Frontal cortex (tissue), 4 donors: ENCODE results near the gene RABAC1. TPM values are rescaled to one million over a fixed set of nuclear protein-coding genes. Genes with fewer than 3 reads are reported as not detected.
A peak's percentile ranks its signal among the peaks of the same experiment; 100 is the strongest.

Source experiments
- DNase-seq, 2 donors: peaks; one replicate each; pipeline ENCODE4 v3.0.0; 2012; ENCODE audit warnings: low spot score in 2 of 2
- FAIRE-seq: peaks from 2 replicates; lab custom pipeline; 2012; peaks lifted over from hg19 to GRCh38; lab: Jason Lieb, UNC
- total RNA-seq: library from RNA; depleted of rRNA; stranded (reverse); fragments of >200 nt; gene quantifications from one replicate; pipeline ENCODE4 v1.2.3, GENCODE V29; 2014
- donor health status: control.
- donor health status: control.
- donor health status: control.

RABAC1 gene
- total RNA-seq, 1 donor from 2014 or later: 90.9 TPM

DNA sequence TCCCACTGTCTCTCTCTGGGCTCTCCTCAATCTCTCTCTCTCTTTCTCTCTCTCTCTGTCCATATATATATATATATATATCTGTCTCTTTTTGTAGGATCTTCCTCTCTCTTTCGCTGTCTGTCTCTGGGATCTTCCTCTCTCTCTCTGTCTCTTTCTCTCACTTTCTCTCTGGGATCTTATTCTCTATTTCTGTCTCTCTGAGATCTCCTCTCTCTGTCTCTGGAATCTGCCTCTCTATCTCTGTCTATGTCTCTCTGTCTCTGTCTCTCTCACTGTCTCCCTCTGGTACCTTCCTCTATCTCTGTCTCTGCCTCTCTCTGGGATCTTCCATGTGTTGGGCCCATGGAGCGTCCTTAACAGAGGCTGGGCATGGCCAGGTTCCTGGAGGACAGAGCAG lies 31.5 kb upstream of the RABAC1 start:
- FAIRE-seq: no peak
- no peak for DNase-seq

- DNase-seq: no peak
- FAIRE-seq: no peak
These were observed 30.9 kb upstream of the RABAC1 start for GRCh38 chr19:41990028-41990427.

- DNase-seq (no peak), FAIRE-seq (no peak)
These were observed 29.8 kb upstream of the RABAC1 start for GRCh38 chr19:41988947-41989346.

DNA sequence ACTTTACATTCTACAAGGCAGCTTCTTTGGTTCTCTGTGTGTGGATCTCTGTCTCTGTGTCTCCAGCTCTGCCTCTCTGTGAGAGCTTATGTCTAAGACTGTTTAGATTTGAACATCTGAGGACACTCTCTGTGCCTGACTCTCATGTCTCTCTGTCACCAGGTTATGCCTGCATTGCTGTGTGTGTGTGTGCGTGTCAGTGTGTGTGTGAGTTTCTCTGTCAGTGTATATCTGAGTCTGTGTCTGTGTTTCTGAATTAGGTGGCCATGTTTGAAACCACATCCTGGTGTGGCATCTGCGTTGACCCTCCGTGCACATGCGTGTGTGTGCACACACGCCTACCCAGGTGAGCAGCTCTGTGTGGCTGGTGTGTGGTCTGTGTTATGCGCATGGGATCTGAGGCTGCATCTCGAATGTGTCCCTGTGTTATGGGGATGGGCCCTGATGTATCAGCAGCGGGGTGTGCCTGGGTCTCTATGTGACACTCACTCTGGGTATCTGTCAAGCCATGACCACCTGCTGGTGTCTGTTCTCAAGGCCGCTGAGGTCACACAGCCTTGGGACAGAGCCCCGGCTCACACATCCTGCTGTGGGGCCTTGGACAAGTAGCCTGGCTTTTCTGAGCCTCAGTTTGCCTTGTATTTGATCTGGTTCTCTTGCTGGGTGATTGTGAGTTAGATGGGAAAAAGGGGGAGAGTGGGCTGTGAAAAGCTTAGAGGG lies 28.2 kb upstream of the RABAC1 start:
- DNase-seq (no peak), FAIRE-seq (no peak)

DNA sequence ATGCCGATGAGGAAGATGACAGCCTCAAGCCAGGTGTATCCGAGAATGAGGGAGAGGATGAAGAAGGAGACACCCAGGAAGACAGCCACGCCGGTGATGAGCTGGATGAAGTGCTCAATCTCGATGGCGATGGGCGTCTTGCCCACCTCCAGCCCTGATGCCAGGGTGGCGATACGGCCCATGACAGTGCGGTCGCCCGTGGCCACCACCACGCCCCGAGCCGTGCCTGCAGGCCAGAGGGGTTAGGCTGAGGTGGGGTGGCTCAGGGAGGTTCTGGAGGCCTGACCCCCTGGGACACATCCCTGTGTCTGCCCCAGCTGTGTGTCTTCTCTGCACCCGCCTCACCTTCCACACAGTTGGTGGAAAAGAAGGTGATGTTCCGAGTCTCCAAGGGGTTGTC lies 25.8 kb upstream of the RABAC1 start:
- DNase-seq (no peak), FAIRE-seq (no peak)

GRCh38 chr19:41981724-41982123 lies 22.6 kb upstream of the RABAC1 start:
- no peak for DNase-seq
- FAIRE-seq: no peak

DNA sequence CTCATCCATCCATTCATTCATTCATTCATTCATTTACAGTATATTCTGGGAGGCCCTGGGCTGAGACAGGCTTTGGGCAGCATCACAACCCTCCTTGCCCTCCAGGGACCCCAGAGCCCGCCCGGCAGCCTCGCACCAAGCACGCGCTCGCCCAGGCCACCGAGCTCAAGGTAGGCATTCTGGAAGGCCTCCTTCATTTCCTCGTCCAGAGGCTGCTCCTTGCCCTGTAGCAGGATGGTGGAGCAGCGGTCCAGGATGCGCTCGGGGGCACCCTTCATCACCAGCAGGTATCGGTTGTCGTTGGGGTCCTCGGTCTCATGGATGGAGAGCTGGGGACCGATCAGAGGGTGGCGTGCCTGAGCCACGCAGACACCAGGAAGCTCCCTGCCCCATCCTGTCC lies 19.3 kb upstream of the RABAC1 start:
- no peak for FAIRE-seq

DNA sequence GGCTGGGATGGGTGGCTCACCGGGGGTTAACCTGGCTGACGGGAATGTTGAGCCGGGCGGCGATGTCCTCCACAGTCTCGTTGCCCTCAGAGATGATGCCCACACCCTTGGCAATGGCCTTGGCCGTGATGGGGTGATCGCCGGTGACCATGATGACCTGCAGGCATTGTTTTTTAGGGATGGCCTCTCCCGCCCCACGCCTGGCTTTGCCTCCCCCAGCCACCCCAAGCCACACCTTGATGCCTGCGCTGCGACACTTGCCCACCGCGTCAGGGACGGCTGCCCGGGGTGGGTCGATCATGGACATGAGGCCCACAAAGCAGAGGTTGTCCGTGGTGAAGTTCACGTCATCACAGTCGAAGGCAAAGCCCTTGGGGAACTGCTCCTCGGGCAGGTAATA lies 18.8 kb upstream of the RABAC1 start:
- DNase-seq (no peak), FAIRE-seq (no peak)

More for the DNA sequence above, 19.3 kb upstream of the RABAC1 start:
- DNase-seq: no peak

DNA sequence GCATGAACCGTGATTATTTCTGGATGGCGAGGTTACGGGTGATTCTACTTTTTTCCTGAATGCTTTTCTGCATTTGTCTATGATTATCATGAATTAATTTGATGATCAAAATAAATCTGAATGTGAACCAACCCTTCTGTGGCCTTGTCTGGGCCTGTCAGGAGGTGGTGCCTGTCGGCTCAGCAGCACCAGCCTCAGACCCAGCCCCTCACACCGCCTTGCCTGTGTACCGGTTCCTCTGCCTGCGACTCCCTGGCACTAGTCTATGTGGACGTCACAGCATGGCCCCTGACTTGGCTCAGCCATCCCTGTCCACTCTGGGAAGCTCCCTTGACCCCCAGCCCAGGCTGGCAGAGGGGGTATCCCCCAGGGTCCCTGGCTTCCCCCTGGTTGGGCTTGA lies 15.5 kb upstream of the RABAC1 start:
- no peak for DNase-seq
- no peak for FAIRE-seq

GRCh38 chr19:41971363-41971762 lies 12.2 kb upstream of the RABAC1 start:
- FAIRE-seq (no peak), DNase-seq (no peak)

DNA sequence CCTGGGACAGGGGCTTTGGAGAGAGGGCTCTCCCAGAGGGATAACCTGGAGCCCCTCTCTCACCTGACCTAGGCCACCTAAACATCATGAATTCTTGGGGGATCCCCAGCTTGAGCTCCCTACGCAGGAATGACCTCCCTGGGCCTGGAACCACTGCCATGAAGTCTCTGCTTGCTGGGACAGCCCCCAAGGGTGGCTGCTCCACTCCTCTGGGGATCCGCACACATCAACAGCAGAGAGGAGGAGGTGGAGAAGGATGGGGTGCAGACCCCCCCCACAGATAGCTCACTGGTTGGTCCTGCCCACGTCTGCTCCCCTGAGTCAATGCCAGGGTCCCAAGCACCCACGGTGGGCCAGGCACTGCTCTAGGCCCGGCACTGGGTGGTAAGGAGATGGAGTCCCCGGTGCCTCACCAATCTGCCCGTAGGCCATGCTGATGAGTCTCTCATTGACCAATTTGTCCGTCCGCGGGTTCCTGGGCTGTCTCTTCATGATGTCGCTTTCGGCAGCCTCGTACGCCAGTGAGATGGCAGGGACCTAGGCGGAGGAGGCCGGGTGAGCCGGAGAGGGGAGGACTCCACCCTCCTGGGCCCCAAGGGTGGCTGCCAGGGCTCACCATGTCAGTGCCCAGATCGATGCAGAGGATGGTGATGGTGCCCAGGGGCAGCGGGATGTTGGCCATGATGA lies 10.8 kb upstream of the RABAC1 start:
- DNase-seq (no peak), FAIRE-seq (no peak)

GRCh38 chr19:41968751-41969595 lies 9.9 kb upstream of the RABAC1 start:
- FAIRE-seq: no peak
- no peak for DNase-seq

DNA sequence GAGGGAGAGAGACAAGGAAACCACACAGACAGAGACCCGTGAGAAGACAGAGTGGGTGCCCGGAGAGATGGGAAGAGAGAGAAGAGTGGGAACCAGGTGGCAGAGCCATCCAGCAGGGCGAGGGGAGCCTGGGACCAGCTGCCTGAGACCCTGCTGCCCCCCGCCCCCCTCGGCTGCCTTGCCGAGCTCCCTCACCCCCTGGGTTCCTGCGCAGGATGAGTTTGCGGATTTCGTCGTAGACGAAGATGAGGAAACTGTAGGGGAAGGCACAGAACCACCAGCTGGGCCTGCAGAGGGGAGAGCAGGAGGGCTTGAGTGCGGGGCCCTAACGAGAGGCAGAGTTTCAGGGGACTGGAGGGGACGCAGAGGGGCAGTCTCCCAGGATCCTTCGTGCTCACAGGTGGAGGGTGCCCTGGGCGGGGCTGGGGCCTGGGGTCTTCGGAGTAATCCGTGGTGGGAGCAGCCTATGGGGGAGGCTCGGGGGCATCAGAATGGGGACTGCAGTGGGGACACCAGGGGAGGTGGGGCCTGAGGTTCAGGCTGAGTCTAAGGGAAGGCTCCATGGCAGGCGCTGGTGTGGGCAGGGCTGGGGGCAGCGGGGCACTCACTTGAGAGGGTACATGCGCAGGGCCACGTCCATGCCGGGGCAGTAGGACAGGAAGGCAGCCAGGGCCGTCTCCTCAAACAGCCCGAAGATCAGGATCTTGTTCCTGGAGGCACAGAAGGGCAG lies 8.1 kb upstream of the RABAC1 start:
- DNase-seq (no peak), FAIRE-seq (no peak)

GRCh38 chr19:41965106-41965505 lies 6.0 kb upstream of the RABAC1 start:
- DNase-seq (no peak), FAIRE-seq (no peak)

- FAIRE-seq (no peak), DNase-seq (no peak)
These were observed 1.9 kb upstream of the RABAC1 start for GRCh38 chr19:41960973-41961372.

GRCh38 chr19:41958367-41959055 lies 610 bp downstream of the RABAC1 start:
- DNase-seq: peak; percentile 58 to 77
- no peak for FAIRE-seq

GRCh38 chr19:41957838-41958366 lies 1.2 kb downstream of the RABAC1 start:
- FAIRE-seq: no peak

GRCh38 chr19:41957161-41957837 lies 1.8 kb downstream of the RABAC1 start:
- no peak for FAIRE-seq
- no peak for DNase-seq

More at GRCh38 chr19:41957838-41958366, 1.2 kb downstream of the RABAC1 start:
- DNase-seq: peak; percentile 72 to 87

- no peak for FAIRE-seq
- DNase-seq: no peak
These were observed 2.5 kb downstream of the RABAC1 start for GRCh38 chr19:41956621-41957020.
